ENCODE results near the gene CAPN12. TPM values are rescaled to one million over a fixed set of nuclear protein-coding genes. Genes with fewer than 3 reads are reported as not detected.
A peak's percentile ranks its signal among the peaks of the same experiment; 100 is the strongest.

Gene CAPN12
- total RNA-seq, 2 experiments from 2014 or later = 1.2 to 2.6 TPM

DNA sequence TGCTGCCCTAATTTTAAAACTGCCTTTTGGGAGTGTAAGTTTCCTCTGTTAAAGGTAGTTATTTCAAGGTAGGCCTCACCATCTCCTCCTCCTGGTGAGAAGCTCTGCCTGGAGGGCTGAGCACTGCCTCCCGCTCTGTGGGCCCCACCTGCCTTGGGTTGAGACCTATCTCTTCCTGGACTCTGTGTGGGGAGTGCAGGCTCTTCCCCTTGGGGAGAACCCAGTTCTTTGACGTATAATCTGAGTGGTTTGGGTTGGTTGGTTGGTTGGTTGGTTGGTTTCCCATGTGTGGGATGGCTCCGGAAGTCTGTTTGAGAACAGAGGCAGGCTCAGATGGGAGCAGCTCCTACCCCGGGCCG, 57.8 kb downstream of the CAPN12 start:
- H2AFZ ChIP-seq (ENCODE audit: low read length) = no peak overlapping the region
- no peaks in the 10 kb centered on the region for H3K9me3 ChIP-seq (ENCODE audit: low read length)
- intact Hi-C loops (cut with micrococcal nuclease; ENCODE audit: unreplicated experiment) = no loop called here
- DNase-seq (ENCODE audit: low spot score) = no peak
- POLR2A ChIA-PET = interaction anchor here (0.6 to 0.8 kb wide), 3 partner anchors 11 to 113 kb away, joined by 3 to 4 read pairs (median 3); no protein-coding TSS in a partner anchor
- 0 out of 2 replicates have a peak, but pooled peaks cover 5% of the 10 kb centered on the region for H4K20me1 ChIP-seq (ENCODE audit: insufficient read depth, low read length)
- no peak overlapping the region for H3K4me3 ChIP-seq (ENCODE audit: low read depth, low read length, poor library complexity, severe bottlenecking)
- H3K4me1 ChIP-seq (ENCODE audit: insufficient read depth, low read length, poor library complexity, severe bottlenecking) = peaks cover 15% of the 10 kb centered on the region
- CTCF ChIA-PET (ENCODE audit: unreplicated experiment) = interaction anchor here (0.6 kb wide), 1 partner anchor 174 kb away, joined by 10 read pairs; no protein-coding TSS in a partner anchor
- H3K27ac ChIP-seq (ENCODE audit: low read depth, low read length, poor library complexity, severe bottlenecking) = no peak overlapping the region
- H3K4me2 ChIP-seq (ENCODE audit: low read length) = no peak overlapping the region
- no peaks in the 10 kb centered on the region for H3K9me2 ChIP-seq (ENCODE audit: insufficient read depth, low read length)
- H3K36me3 ChIP-seq (ENCODE audit: insufficient read depth, low read length) = peaks cover 5% of the 10 kb centered on the region
- BruUV-seq (replicated peaks) = no TSS peak
- H3K79me2 ChIP-seq (ENCODE audit: insufficient read depth, low read depth, low read length) = peaks cover 30% of the 10 kb centered on the region; the same call in 1 of the 2 replicates
- TF ChIP-seq, protein P1, sequence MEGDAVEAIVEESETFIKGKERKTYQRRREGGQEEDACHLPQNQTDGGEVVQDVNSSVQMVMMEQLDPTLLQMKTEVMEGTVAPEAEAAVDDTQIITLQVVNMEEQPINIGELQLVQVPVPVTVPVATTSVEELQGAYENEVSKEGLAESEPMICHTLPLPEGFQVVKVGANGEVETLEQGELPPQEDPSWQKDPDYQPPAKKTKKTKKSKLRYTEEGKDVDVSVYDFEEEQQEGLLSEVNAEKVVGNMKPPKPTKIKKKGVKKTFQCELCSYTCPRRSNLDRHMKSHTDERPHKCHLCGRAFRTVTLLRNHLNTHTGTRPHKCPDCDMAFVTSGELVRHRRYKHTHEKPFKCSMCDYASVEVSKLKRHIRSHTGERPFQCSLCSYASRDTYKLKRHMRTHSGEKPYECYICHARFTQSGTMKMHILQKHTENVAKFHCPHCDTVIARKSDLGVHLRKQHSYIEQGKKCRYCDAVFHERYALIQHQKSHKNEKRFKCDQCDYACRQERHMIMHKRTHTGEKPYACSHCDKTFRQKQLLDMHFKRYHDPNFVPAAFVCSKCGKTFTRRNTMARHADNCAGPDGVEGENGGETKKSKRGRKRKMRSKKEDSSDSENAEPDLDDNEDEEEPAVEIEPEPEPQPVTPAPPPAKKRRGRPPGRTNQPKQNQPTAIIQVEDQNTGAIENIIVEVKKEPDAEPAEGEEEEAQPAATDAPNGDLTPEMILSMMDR (conservative IDR thresholded peaks at IDR 0.05; ENCODE audit: low read length) = no peak
- TF ChIP-seq EZH2phosphoT487 (IDR thresholded peaks at IDR 0.05; ENCODE audit: borderline replicate concordance, low read depth, low read length) = no peak

DNA sequence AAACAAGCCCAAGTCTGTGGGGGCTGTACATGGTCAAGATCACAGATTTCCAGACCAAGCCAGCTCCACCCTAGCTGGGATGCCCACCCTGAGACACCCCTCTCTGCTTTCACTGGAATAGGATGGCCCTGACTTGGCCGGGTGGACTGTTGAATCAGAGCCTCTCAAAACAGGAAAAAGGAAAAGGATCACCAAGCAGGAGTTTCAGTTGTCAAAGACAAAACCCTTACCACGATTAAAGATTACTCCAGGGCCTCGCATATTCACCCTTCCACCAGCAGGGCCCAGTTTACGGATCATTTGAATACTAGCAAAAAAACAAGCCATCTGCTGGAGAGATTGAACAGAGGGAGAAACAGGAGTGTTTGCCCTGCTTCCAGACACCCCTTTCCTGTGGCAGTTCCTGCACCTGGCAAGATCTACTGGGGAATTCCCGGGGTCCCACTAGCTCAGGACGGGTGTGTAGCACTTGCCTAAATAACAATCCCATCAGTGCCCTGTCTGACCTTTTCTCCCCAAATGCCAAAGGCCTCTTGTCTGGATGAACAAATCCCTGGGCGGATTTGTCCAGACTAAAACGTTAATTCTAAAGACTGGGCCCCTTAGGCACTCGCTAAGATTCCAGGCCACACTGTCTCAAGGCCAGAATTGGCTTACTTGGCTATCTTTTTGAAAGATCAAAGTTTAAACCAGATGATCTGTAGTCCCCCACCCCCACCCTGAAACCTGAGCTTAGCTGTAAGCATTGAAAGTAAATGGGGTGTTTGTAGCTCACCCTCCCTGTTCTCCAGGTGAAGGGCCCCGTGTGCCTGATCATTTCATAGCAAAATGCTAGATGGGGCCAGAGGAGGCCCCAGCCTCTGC, 58.4 kb downstream of the CAPN12 start:
- intact Hi-C loops (cut with micrococcal nuclease; ENCODE audit: unreplicated experiment) = no loop called here
- Histone ChIP-seq H2AFZ (ENCODE audit: low read length) (no peak overlapping the region), H3K36me3 (ENCODE audit: insufficient read depth, low read length) (peaks cover 9% of the 10 kb centered on the region), H3K9me3 (ENCODE audit: low read length) (no peaks in the 10 kb centered on the region), H3K9me2 (ENCODE audit: insufficient read depth, low read length) (no peaks in the 10 kb centered on the region), H3K4me1 (ENCODE audit: insufficient read depth, low read length, poor library complexity, severe bottlenecking) (peaks cover 15% of the 10 kb centered on the region), H4K20me1 (ENCODE audit: insufficient read depth, low read length) (0 out of 2 replicates have a peak, but pooled peaks cover 5% of the 10 kb centered on the region), H3K27ac (ENCODE audit: low read depth, low read length, poor library complexity, severe bottlenecking) (no peak overlapping the region), H3K4me2 (ENCODE audit: low read length) (no peak overlapping the region), H3K79me2 (ENCODE audit: insufficient read depth, low read depth, low read length) (peaks cover 30% of the 10 kb centered on the region; the same call in 1 of the 2 replicates), H3K4me3 (ENCODE audit: low read depth, low read length, poor library complexity, severe bottlenecking) (no peak overlapping the region)
- BruUV-seq (replicated peaks) = no TSS peak
- no peak for DNase-seq (ENCODE audit: low spot score)
- ChIA-PET POLR2A (interaction anchor here (0.6 to 0.8 kb wide), 3 partner anchors 10 to 114 kb away, joined by 3 to 4 read pairs (median 3); no protein-coding TSS in a partner anchor), CTCF (ENCODE audit: unreplicated experiment) (interaction anchor here (0.6 kb wide), 1 partner anchor 175 kb away, joined by 10 read pairs; no protein-coding TSS in a partner anchor)
- TF ChIP-seq, protein P1 (conservative IDR thresholded peaks at IDR 0.05; ENCODE audit: low read length) = 0 out of 2 replicates have a peak, but pooled peaks have one; percentile 23
- TF ChIP-seq EZH2phosphoT487 (IDR thresholded peaks at IDR 0.05; ENCODE audit: borderline replicate concordance, low read depth, low read length) = no peak
